K562 (cell line): ENCODE measurements around the gene COL16A1. TPM values are rescaled to one million over a fixed set of nuclear protein-coding genes. Genes with fewer than 3 reads are reported as not detected.

Experiments
- ATAC-seq: fragments of 200-7000 bp; cut with Tn5 transposase; 3 replicates; pipeline ENCODE4 v1.9.1; 2020; ENCODE audit warnings: moderate library complexity
- BruUV-seq: library from RNA; stranded (reverse); fragments of 400-500 nt; replicated peaks from 2 replicates; lab custom pipeline; 2021; lab: Mats Ljungman, UMichigan
- CTCF ChIA-PET: fragments of 300-600 bp; formaldehyde crosslinking; extraction: SDS; loops from one replicate; lab custom pipeline; 2021; ENCODE audit warnings: low intra/inter-chr PET ratio; lab: Yijun Ruan, JAX
- POLR2A ChIA-PET: fragments of 300-600, 350-650 bp; sonication (Branson Sonifier 250); formaldehyde crosslinking; extraction: SDS; loops from one replicate; lab custom pipeline; 2021; ENCODE audit warnings: antibody characterized with exemption, inconsistent platforms; lab: Yijun Ruan, JAX
- DNase-seq, 4 experiments: peaks; one replicate each; pipeline versions ENCODE4 v3.0.0 to v3.0.0-alpha.2; 2011 to 2018; ENCODE audit warnings: low spot score in 3 of 4, mixed read lengths in 3 of 4; ENCODE audit errors: extremely low read depth in 1 of 4
- FAIRE-seq: peaks from 2 replicates; lab custom pipeline; 2011; peaks lifted over from hg19 to GRCh38; lab: Jason Lieb, UNC
- H2AFZ ChIP-seq: 2 replicates; pipeline ENCODE4 v1.6.0; 2011; ENCODE audit warnings: low read depth, low read length, control low read depth, inconsistent platforms
- H3K27ac ChIP-seq: fragments of 200-600 bp; 3 replicates; pipeline ENCODE4 v1.8.0; 2011; ENCODE audit warnings: low read depth, mild to moderate bottlenecking, control low read depth, inconsistent platforms, low read length, moderate library complexity, mixed read lengths; ENCODE audit errors: extremely low read depth
- H3K27me3 ChIP-seq, 2 experiments: fragments of 300-600 bp in 1 of 2; 2 replicates in 1 of 2; 3 replicates in 1 of 2; pipeline versions ENCODE4 v1.6.0 to v1.8.0; 2011; ENCODE audit warnings: inconsistent platforms in 2 of 2, low read length in 2 of 2, mild to moderate bottlenecking in 1 of 2, mixed read lengths in 1 of 2, moderate library complexity in 1 of 2; ENCODE audit not compliant: control insufficient read depth in 2 of 2, insufficient read depth in 2 of 2
- H3K36me3 ChIP-seq: fragments of 300-600 bp; 3 replicates; pipeline ENCODE4 v1.8.0; 2011; ENCODE audit warnings: mild to moderate bottlenecking, low read length, inconsistent platforms; ENCODE audit not compliant: control insufficient read depth, insufficient read depth
- H3K4me1 ChIP-seq, 2 experiments: fragments of 200-600 bp in 1 of 2; replicated peaks in 1 of 2; 2 replicates in 1 of 2; 3 replicates in 1 of 2; pipeline versions ENCODE4 v1.5.1 to v1.8.0; 2011; ENCODE audit warnings: inconsistent platforms in 2 of 2, low read length in 2 of 2, mild to moderate bottlenecking in 1 of 2, mixed read lengths in 1 of 2, moderate library complexity in 1 of 2; ENCODE audit not compliant: control insufficient read depth in 2 of 2, insufficient read depth in 2 of 2
- H3K4me2 ChIP-seq: 2 replicates; pipeline ENCODE4 v1.6.1; 2011; ENCODE audit warnings: low read length, control low read depth, inconsistent platforms, mixed read lengths; ENCODE audit not compliant: insufficient read depth
- H3K4me3 ChIP-seq: fragments of 200-600 bp; sonication (generic), shearing (Covaris generic); 2 replicates; pipeline ENCODE4 v1.5.1; 2016; ENCODE audit warnings: control low read depth, inconsistent platforms
- H3K79me2 ChIP-seq: fragments of 200-600 bp; 3 replicates; pipeline ENCODE4 v1.8.0; 2011; ENCODE audit warnings: low read length, inconsistent platforms; ENCODE audit not compliant: control insufficient read depth, insufficient read depth
- H3K9ac ChIP-seq, 2 experiments: 2 replicates each; pipeline versions ENCODE4 v1.6.0 to v1.6.1; 2011; ENCODE audit warnings: low read depth in 2 of 2, low read length in 2 of 2, control low read depth in 1 of 2, inconsistent platforms in 1 of 2, mild to moderate bottlenecking in 1 of 2, mixed read lengths in 1 of 2; ENCODE audit not compliant: insufficient read depth in 1 of 2
- H3K9me1 ChIP-seq: one replicate; pipeline ENCODE4 v1.6.0; 2011; ENCODE audit warnings: inconsistent platforms, mild to moderate bottlenecking, low read length, moderate library complexity; ENCODE audit not compliant: control insufficient read depth, insufficient read depth
- H3K9me3 ChIP-seq: replicated peaks from 2 replicates; pipeline ENCODE4 v1.5.1; 2011; ENCODE audit warnings: low read depth, low read length, inconsistent platforms; ENCODE audit not compliant: control insufficient read depth, insufficient read depth
- H4K20me1 ChIP-seq: replicated peaks from 2 replicates; pipeline ENCODE4 v1.6.1; 2011; ENCODE audit warnings: low read length, inconsistent platforms, mixed read lengths; ENCODE audit not compliant: control insufficient read depth, insufficient read depth
- ARHGAP35 ChIP-seq: fragments of 450-650 bp; IDR thresholded peaks from 2 replicates; pipeline ENCODE4 v1.6.1; 2018; ENCODE audit not compliant: partially characterized antibody
- BCOR ChIP-seq: fragments of 450-650 bp; IDR thresholded peaks from 2 replicates; pipeline ENCODE4 v1.6.1; 2016
- CCNT2 ChIP-seq: IDR thresholded peaks from 2 replicates; pipeline ENCODE4 v1.6.1; 2011; ENCODE audit warnings: borderline replicate concordance, low read depth, mild to moderate bottlenecking, moderate library complexity, mixed read lengths, low read length; ENCODE audit not compliant: insufficient read length; ENCODE audit errors: extremely low read depth
- HDGF ChIP-seq: fragments of 450-650 bp; IDR thresholded peaks from 2 replicates; pipeline ENCODE4 v1.6.1; 2016
- HNRNPH1 ChIP-seq: fragments of 200-400 bp; formaldehyde crosslinking; optimal IDR thresholded peaks from 2 replicates; pipeline ENCODE3; 2017; ENCODE audit warnings: low read depth, mild to moderate bottlenecking, low read length, moderate library complexity
- KDM1A ChIP-seq, 2 experiments: fragments of 450-650 bp; IDR thresholded peaks; 2 replicates each; pipeline ENCODE4 v1.6.1; 2016; ENCODE audit warnings: mild to moderate bottlenecking in 2 of 2
- MITF ChIP-seq: IDR thresholded peaks from 2 replicates; pipeline ENCODE4 v1.6.1; 2014; ENCODE audit warnings: antibody characterized with exemption
- NFXL1 ChIP-seq: fragments of 450-650 bp; formaldehyde crosslinking; IDR thresholded peaks from 2 replicates; pipeline ENCODE4 v1.4.0; 2021; ENCODE audit warnings: mild to moderate bottlenecking
- NR4A1 ChIP-seq, 2 experiments: fragments of 250-450 bp in 1 of 2; fragments of 450-650 bp in 1 of 2; sonication (Bioruptor Pico) in 1 of 2; IDR thresholded peaks; 2 replicates each; pipeline versions ENCODE4 v1.4.0 to v1.6.1; 2016 to 2020; ENCODE audit warnings: mild to moderate bottlenecking in 2 of 2, missing compliant biosample characterization in 1 of 2, missing genetic modification characterization in 1 of 2, moderate library complexity in 1 of 2
- PTTG1 ChIP-seq: fragments of 450-650 bp; IDR thresholded peaks from 2 replicates; pipeline ENCODE4 v1.6.1; 2016; ENCODE audit warnings: low read depth, mild to moderate bottlenecking, missing genetic modification characterization, missing compliant biosample characterization
- RFX1 ChIP-seq: fragments of 450-650 bp; IDR thresholded peaks from 2 replicates; pipeline ENCODE4 v1.6.1; 2016; ENCODE audit warnings: mild to moderate bottlenecking, moderate library complexity
- TAF9B ChIP-seq: fragments of 450-650 bp; IDR thresholded peaks from 2 replicates; pipeline ENCODE4 v1.6.1; 2018; ENCODE audit warnings: mild to moderate bottlenecking; ENCODE audit not compliant: partially characterized antibody
- ZFP36 ChIP-seq: fragments of 150-350 bp; IDR thresholded peaks from 2 replicates; pipeline ENCODE4 v1.6.1; 2018; ENCODE audit warnings: low read length, low read depth; ENCODE audit not compliant: partially characterized antibody
- ZNF174 ChIP-seq: fragments of 250-450 bp; sonication (Bioruptor Pico); IDR thresholded peaks from 2 replicates; pipeline ENCODE4 v1.4.0; 2020; ENCODE audit warnings: mild to moderate bottlenecking
- ZNF639 ChIP-seq, 2 experiments: fragments of 200-800 bp in 1 of 2; sonication (Bioruptor generic) in 1 of 2; sonication (generic) in 1 of 2; formaldehyde crosslinking in 1 of 2; IDR thresholded peaks in 1 of 2; conservative IDR thresholded peaks in 1 of 2; 2 replicates each; pipeline versions ENCODE4 v1.5.0 to v1.6.1; 2016 to 2020; ENCODE audit warnings: missing compliant biosample characterization in 1 of 2, missing genetic modification characterization in 1 of 2, missing genetic modification reagents in 1 of 2
- ZNF830 ChIP-seq: fragments of 250-450 bp; sonication (Bioruptor Pico); IDR thresholded peaks from 2 replicates; pipeline ENCODE4 v1.5.0; 2021; ENCODE audit warnings: mild to moderate bottlenecking
- WGBS: fragments of 100-300 bp; shearing (Covaris generic); methylation state at CpG from one replicate; pipeline ENCODE4 v1.1.6; 2016; ENCODE audit warnings: low coverage, mixed read lengths; ENCODE audit not compliant: insufficient coverage; ENCODE audit errors: missing lambda C conversion rate; 5-methylcytosine and 5-hydroxymethylcytosine counted together
- in situ Hi-C: fragments of 300-500 bp; cut with MboI; formaldehyde crosslinking; loops from 4 replicates; pipeline ENCODE4 v1.15.0; 2018; ENCODE audit warnings: inconsistent platforms, mixed read lengths
- intact Hi-C: fragments of 100-400 bp; cut with micrococcal nuclease; formaldehyde crosslinking; loops from 2 replicates; pipeline ENCODE4 v1.14.2; 2022
- polyA plus RNA-seq, 8 experiments: library from polyadenylated mRNA; depleted of rRNA in 4 of 8; stranded (reverse) in 5 of 8; unstranded in 3 of 8; fragments of >200 nt; fragmentation: Nextera tagmentation in 2 of 8; fragmentation: Illumina TruSeq in 1 of 8; extraction: Ambion mirVana in 2 of 8; extraction: Trizol in 1 of 8; gene quantifications; 2 replicates each; pipeline versions ENCODE4 v1.2.1 to v1.2.3, GENCODE V29; 2011 to 2014; ENCODE audit warnings: inconsistent platforms in 1 of 8, missing spikeins in 1 of 8
- total RNA-seq, 7 experiments: library from RNA; depleted of rRNA in 6 of 7; stranded (reverse); fragments of >200 nt in 6 of 7; fragmentation: Illumina TruSeq in 2 of 7; extraction: Trizol in 2 of 7; gene quantifications; 2 replicates each; pipeline versions ENCODE4 v1.2.1 to v1.2.3, GENCODE V29; 2011 to 2021; ENCODE audit warnings: low replicate concordance in 1 of 7
- TF ChIP-seq, protein P1 (sequence below): sonication (generic); formaldehyde crosslinking; IDR thresholded peaks from 2 replicates; pipeline ENCODE4 v1.8.1; 2023; ENCODE audit warnings: mild to moderate bottlenecking, missing genetic modification reagents

Gene COL16A1
- total and polyA plus RNA-seq, 9 of the 15 experiments (the other 6 are each of a cell fraction or from before 2014, with no cell fraction given): 0.11 to 0.60 (median 0.11) TPM; not detected in 6

DNA sequence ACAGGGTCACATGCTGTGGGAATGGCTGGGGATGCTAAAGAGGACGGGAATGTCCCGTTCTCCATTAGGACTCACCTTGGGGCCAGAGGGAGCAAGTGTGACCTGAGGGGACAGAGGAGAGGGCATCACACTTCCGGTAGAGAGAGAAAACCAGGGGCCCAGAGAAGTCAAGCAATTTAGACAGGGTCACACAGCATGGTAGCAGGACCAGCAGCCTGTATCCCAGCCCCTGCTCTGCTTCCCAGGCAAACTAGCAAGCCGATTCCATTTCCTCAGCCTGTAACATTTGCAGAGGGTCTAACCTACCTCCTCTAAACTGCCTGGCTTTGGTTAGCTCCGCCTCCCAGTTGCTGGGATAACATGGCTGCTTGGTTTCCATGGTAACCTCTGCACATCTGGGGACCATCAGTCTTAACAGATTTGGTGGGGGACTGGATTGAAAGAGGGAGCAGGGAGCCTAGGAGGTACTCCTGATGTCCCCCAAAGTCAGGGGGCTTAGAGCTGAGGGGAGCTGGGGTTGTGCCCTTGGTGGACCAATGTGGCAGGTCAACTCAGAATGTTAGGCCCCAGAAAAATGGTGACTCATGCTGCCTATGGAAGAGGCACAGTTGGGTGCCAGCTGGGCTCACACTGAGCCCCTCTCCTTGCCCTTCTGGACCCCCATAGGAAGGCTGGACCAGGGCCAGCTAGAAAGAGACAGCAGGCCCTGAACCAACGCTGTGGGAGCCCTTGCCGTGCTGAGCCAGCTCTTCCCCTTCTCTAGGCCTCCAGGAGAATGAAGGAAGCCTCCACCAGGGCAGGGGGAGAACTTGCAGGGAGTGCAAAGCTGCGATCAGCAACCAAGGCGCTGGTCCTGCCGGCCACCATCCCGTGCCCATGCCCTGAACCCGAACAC, 9.5 kb downstream of the COL16A1 start:
- Histone ChIP-seq H3K4me3 (no peak overlapping the region), H3K27me3 (peaks cover 0 to 51% of the 10 kb centered on the region in 2 experiments; a peak in 4 of 5 replicates), H3K9ac (peak overlapping the region in 1 of 2 experiments; percentile 33; a peak in 1 of 4 replicates), H3K4me2 (no peak overlapping the region), H3K27ac (no peak overlapping the region; the same call in 2 of the 3 replicates), H3K36me3 (no peaks in the 10 kb centered on the region), H4K20me1 (peaks cover 35% of the 10 kb centered on the region; the same call in 1 of the 2 replicates), H3K9me1 (no peaks in the 10 kb centered on the region), H3K9me3 (no peaks in the 10 kb centered on the region), H3K4me1 (peaks cover 0 to 10% of the 10 kb centered on the region in 2 experiments; a peak in 3 of 5 replicates), H2AFZ (no peak overlapping the region), H3K79me2 (no peaks in the 10 kb centered on the region)
- DNase-seq: no peak
- peak; percentile 24; the same call in 1 of the 3 replicates for ATAC-seq
- FAIRE-seq: no peak
- CTCF ChIA-PET: no interaction called here
- in situ Hi-C loops (no loop called here), intact Hi-C loops (no loop called here)
- WGBS: 2% methylated on average over 12 of the region's 12 CpGs
- no TSS peak for BruUV-seq
- POLR2A ChIA-PET: interaction anchor here (1.8 to 2.6 kb wide), 2 partner anchors 10 to 15 kb away, joined by 7 to 13 read pairs; partner anchors contain the start of gene COL16A1
- TF ChIP-seq PTTG1 (tag): no peak
- no peak for TF ChIP-seq HDGF
- peak; percentile 85; the same call in 1 of the 2 replicates for TF ChIP-seq BCOR
- no peak for TF ChIP-seq ZNF830
- peak; percentile 64 to 76 for TF ChIP-seq KDM1A (IDR thresholded peaks at IDR 0.05)
- TF ChIP-seq ZNF174 (CRISPR knock-in tag): no peak
- TF ChIP-seq ZNF639 (CRISPR knock-in tag; conservative IDR thresholded peaks at IDR 0.05 in 1 of 2, IDR thresholded peaks at IDR 0.05 in 1 of 2): no peak
- no peak for TF ChIP-seq MITF
- no peak for TF ChIP-seq TAF9B
- peak; percentile 80 for TF ChIP-seq ZFP36
- TF ChIP-seq CCNT2: no peak
- no peak for TF ChIP-seq ARHGAP35
- TF ChIP-seq, protein P1, sequence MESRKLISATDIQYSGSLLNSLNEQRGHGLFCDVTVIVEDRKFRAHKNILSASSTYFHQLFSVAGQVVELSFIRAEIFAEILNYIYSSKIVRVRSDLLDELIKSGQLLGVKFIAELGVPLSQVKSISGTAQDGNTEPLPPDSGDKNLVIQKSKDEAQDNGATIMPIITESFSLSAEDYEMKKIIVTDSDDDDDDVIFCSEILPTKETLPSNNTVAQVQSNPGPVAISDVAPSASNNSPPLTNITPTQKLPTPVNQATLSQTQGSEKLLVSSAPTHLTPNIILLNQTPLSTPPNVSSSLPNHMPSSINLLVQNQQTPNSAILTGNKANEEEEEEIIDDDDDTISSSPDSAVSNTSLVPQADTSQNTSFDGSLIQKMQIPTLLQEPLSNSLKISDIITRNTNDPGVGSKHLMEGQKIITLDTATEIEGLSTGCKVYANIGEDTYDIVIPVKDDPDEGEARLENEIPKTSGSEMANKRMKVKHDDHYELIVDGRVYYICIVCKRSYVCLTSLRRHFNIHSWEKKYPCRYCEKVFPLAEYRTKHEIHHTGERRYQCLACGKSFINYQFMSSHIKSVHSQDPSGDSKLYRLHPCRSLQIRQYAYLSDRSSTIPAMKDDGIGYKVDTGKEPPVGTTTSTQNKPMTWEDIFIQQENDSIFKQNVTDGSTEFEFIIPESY: no peak
- no peak for TF ChIP-seq NR4A1 (CRISPR knock-in tag; IDR thresholded peaks at IDR 0.05)
- no peak for TF ChIP-seq NR4A1 (tag; IDR thresholded peaks at IDR 0.05)
- TF ChIP-seq HNRNPH1: no peak
- peak; percentile 95 for TF ChIP-seq RFX1
- TF ChIP-seq NFXL1 (CRISPR knock-in tag): no peak
